SKM-1 treated with dmso at 0.1 percent for 144 hours (cell line): ENCODE results near the gene PKD2L1.
A peak's percentile ranks its signal among the peaks of the same experiment; 100 is the strongest.

Experiments used
- DNase-seq: peaks from one replicate; lab custom pipeline; 2025; ENCODE audit not compliant: unreplicated experiment; lab: John Stamatoyannopoulos, UW

Gene PKD2L1

GRCh38 chr10:100356067-100357017, 26.3 kb upstream of the PKD2L1 start:
- no peak for DNase-seq

- no peak for DNase-seq
Measured at GRCh38 chr10:100355086-100355485, 25.1 kb upstream of the PKD2L1 start.

- DNase-seq, result no peak
Measured at GRCh38 chr10:100353770-100354485, 23.9 kb upstream of the PKD2L1 start.

DNA sequence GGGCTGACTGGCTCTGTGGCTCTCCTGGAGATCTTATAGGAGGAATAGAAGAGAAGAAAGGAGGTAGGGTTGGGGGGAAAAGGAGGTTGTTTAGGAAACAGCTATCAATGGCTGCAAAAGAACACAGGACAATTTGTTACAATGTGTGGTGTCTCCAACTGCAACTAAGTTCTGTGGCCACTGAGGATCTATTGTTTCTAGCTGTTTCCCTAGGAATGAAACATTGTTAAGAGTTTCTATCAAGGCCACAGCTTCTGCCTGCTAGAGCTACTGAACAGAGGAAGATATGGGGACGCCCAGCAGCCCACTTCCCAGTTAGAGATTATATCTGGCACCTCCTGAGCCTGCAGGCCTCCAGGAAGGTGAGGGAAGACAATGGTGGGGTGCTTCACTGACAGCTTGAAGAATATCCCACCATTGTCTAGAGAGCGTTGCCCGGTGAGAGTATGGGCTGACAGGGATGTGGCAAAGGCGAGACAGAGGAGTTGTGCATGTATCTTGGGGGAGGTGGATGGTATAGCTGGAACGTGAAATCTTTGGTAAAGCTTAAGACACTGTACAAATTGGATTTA, 21.0 kb upstream of the PKD2L1 start:
- no peak for DNase-seq

DNA sequence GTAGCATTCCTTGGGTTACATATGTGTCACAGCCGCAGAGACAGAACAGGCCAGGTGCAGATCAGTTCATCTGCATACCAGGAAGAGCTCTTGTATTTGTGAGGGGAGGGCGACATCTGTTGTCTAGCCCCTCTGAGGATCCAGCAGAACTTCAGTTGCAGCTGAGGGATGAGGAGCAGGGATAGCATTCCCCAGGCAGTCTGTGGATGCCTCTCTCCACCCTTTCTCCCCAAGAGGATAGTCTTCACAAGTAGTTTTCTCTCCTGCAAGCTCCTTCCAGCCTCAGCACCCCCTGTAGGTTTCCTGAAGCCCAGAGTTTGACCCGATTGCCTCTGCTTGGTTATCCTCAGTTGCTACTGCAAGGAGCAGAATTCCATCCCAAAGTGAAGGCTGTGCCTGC, 19.6 kb upstream of the PKD2L1 start:
- no peak for DNase-seq

- DNase-seq, result no peak
Measured at GRCh38 chr10:100349087-100349486, 19.1 kb upstream of the PKD2L1 start.

GRCh38 chr10:100348389-100348927, 18.4 kb upstream of the PKD2L1 start:
- DNase-seq, result no peak

- peak; percentile 22 for DNase-seq
Measured at GRCh38 chr10:100347568-100348195, 17.7 kb upstream of the PKD2L1 start.

- peak; percentile 94 for DNase-seq
Measured at GRCh38 chr10:100346765-100347567, 16.9 kb upstream of the PKD2L1 start, which contains the start of gene SCD. SCD (plus strand) TSS chr10:100347233; CDS start chr10:100347505, 272 bp downstream.

GRCh38 chr10:100346351-100346764, 16.3 kb upstream of the PKD2L1 start:
- DNase-seq, result peak; percentile 9

DNA sequence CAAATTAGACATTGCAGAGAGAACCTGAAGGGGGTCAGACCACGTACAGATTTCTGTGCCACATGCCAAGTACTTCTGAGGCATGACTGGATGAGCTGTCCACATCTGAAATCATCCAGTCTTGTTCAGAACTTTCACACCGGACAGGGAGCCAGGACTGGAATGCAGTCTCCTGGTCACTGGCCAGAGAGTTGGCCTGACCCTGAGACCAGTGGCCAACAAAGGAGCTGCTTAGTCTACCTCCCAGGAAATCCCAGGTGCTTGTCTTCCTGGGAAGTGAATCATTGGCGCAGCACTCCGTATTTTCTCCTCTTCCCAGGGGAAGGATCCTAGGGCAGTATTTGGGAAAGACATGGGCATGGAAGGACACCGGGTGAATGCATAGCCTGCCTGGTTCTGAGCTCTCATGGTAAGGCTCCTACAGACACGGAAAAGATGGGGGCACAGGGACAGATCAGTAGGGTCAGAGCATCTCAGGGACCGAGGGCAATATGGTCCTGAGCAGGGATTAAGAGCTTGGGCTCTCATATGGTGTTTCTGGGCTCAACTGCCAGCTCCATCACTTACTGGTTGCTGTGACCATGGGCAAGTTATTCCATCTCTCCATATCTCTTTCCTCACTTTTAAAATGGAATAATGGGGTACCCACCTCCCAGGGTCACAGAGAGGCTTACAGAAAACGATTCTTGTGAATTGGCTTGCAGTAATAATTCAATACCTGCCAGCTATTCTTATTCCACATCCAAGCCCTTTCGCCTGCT, 15.7 kb upstream of the PKD2L1 start:
- DNase-seq, result no peak

- DNase-seq, result no peak
Measured at GRCh38 chr10:100344241-100344788, 14.3 kb upstream of the PKD2L1 start.

DNA sequence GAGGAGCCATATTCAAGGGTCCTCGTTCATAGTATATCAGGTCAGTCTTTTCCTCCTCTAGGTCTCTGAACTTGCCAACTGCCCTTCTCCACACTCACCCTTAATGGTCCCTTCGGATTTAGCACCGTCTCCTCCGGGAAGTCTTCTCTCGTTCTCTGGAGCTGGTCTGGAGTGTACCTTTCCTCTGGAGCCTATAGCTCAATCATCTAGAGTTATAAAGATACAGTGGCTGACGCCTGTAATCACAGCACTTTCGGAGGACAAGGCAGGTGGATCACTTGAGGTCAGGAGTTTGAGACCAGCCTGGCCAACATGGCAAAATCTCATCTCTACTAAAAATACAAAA, 12.6 kb upstream of the PKD2L1 start:
- DNase-seq, result no peak

GRCh38 chr10:100341953-100342626, 12.1 kb upstream of the PKD2L1 start:
- peak; percentile 50 for DNase-seq

DNA sequence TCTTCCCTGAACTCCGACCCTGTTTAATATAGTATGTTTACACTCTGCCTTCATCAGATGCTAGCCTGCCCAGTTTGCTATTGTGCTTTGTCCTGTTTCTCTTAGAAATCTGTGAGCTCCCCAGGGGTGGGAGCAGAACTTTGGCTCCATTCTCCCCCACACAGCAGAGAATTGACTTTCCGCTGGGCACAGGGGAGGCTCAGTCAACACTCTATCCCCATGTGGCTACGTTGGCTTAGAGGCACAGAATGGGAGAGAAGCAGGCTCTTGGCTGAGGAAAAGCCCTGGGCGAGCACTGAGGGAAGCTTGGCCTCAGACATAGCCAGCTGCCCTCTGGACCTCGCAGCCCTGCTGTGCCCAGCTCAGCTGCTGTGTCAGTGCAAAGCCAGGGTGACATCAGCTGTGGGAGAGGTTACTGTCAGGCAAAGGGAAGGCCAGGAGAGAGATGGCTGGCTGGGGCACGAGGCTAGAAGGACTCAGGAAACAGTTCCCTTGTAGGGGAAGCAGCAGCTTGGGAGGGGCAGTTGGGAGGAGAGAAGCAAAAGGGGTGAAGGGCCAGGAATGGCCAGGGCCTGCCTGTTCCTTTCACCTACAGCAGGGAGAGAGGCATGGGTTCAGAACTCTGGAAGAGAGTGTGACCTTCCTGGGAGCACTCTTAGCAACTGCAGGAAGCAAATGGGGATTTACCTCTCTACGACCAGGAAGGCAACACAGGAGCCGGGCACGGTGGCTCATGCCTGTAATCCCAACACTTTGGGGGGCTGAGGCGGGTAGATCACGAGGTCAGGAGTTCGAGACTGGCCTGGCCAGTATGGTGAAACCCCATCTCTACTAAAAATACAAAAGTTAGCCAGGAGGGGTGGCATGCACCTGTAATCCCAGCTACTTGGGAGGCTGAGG, 11.2 kb upstream of the PKD2L1 start:
- no peak for DNase-seq

GRCh38 chr10:100339236-100339635, 9.2 kb upstream of the PKD2L1 start:
- peak; percentile 53 for DNase-seq

GRCh38 chr10:100338434-100339036, 8.5 kb upstream of the PKD2L1 start:
- DNase-seq, result peak; percentile 58
